DMS153 treated with DMSO at 0.1 percent for 48 hours (cell line): ENCODE data around the gene PLSCR4.

Experiments
- DNase-seq: peaks from one replicate; lab custom pipeline; 2025; ENCODE audit not compliant: unreplicated experiment; lab: John Stamatoyannopoulos, UW

The PLSCR4 gene

DNA sequence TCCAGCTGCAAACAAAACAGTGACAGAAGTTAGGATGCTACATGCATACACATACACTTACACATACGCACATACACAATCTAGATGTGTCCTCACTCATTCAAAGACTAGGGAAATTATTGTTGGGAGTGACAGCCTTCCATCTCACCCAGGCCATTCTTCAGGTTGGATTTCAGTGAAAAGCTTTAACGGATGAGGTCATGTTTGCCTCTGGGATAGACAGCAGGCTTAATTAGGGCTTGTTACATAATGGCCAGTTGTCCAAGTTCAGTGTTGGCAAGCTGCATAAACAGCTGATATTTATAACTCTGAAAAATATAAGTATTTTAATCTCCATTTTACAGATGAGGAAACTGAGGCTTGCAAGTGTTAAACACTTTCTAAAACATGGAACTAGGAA is 54.1 kb downstream of the PLSCR4 start:
- DNase-seq, result no peak

DNA sequence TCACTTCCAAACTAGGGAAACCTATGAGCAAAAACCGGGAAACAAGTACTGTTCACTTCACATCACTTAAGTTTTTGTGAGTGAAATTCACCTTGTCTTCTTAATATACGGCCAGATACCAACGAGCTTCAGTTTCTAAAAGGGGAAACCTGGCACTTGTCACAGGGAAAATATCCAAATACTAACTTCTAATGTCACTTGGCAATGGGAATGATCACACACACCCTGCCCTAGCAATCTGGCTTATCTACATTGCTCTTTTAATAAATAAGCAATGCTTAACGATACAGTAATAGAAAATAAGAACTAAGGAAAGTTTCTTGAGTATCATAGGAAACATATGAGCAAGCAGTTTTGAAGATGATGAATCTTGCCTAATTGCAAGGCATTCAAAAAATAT is 55.3 kb downstream of the PLSCR4 start:
- no peak for DNase-seq

DNA sequence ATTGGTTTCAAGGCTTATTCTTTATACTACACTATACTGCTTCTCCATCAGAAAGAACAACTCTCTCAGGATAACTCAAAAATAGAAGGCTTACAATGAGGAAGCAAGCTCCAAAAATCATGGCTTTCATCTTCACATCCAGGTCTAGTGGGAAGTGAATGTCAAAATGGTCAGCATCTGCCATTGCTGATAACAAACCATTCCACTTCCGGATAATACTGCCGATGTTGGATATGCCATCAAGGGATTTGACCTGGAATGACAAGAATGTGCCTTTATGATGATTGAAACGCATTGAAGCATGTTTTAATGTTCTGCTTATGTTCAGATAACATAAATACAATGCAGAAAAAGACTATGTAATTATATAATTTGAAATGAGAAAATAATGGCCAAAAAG is 55.9 kb downstream of the PLSCR4 start:
- no peak for DNase-seq

DNA sequence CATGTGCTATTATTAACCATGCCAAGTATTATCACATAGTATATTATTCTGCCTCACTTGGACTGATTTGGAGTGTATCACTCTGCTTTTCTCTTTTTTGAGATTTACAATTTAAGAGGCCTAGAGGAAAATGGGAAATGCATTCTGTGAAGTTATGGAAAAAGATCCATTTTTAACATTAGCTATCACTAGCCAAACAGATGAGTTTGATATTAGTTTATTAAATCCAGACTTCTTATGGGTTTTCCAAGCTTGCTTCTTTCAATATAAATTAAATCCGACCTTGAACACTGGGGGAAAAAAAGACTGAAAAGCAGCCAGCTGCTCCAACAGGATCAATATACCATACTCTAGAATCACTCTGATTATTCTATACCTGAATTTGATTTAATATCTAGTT is 59.9 kb downstream of the PLSCR4 start:
- DNase-seq, result no peak

DNA sequence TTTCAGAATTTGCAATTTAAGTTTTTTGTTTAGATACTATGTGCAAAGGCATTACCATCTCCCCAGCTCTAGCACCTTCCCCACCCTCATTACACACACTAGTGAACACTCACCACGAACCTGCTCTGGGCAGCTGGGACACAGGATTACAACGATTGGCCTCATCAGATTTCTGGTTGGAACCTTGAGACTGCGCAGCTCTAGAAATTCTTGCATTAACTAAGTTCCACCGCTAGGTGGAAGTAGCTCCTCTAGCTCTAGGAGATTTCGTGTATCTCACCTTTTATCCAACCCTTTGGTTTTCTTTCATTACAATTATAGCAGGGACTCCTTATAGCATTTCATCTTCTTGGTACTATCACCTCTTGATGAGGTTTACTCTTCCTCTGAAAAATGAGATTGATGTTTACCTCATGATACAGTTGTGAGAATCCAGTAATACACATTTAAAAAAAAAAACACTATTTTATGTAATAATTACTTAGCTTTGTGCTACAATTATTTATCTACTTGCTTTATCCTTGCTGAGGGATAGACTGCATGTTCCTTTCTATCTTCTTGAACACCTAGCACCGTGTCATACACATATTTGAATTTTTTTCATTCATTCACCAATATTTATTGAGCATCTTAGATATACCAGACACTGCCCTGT is 61.3 kb downstream of the PLSCR4 start:
- peak; percentile 42 for DNase-seq

DNA sequence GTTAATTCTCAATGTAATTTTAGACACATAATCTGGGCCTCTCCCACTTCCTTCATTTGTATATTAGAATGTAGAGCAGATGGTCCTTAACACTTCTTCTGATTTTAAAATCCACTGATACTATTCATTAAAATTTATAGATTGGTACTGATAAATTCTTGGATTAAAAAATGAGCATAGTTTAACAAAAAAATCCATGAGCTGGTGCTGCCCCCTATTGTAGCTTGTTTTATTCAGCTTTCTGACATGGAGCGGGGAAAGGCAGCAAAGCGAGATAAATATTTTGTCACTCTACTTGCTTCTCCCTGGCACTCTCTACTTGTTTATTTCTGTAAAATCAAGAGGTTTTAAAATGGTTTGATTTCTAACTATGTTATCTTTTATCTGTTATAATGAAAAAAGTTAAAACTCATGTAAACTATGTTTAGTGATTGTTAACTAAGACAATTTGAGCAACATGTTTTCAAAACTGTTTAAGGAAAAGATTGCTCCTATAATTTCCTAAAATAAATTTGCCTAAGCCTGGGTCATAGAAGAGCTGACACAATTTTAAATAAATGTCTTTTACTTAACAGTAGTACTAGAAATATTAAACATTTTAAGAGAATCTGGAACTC is 63.5 kb downstream of the PLSCR4 start:
- DNase-seq, result peak; percentile 51

DNA sequence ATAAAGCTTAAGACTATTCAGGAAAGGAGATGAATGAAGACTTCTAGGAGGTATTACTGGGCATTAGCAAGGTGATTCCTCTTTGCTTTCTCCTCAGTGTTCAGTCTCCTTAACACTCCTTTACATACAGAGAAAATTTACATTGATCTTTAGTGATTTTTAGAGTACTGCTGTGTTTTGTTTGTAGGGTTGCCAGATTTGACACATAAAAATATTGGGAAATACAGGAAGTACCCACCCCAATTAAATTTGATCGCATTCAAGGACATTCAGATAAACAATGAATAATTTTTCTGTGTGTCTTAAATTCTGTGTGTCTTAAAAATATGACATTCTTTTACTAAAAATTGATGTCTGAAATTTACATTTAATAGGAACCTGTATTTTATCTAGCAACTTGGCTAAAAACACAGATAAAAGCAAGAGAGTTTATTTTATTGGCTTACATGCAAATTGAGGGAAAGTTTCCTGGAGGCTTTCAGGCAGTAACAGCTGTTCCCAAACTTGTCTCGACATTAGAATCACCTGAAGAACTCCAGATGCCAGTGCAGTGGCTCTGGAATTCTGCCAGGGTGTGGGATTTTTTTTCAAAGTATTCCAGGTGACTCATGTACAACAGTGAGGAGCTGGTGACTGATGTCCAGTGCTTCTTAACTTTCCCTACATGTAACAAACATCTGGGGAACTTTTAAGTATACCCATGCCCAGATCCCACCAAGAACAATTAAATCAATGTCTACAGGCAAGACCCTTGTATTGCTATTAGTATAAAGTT is 66.5 kb downstream of the PLSCR4 start:
- DNase-seq, result no peak

DNA sequence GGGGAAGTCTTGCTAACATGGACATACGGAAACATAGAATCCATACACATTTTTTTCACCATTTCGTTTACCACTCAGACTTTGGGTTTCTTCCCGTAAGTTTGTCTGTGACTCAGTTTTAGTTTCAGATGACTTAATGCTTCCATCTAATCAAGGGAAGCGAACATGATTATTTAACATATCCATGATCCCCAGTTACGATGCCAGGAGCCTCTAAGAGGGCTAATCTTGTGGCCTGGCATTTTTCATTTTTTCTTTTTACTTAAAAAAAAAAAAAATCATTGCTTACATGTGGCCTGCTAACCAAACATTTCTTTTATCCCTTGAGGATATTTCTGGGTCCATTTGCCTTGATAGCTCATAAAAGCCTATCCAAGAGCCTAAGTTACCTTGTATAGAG is 69.7 kb downstream of the PLSCR4 start:
- no peak for DNase-seq

DNA sequence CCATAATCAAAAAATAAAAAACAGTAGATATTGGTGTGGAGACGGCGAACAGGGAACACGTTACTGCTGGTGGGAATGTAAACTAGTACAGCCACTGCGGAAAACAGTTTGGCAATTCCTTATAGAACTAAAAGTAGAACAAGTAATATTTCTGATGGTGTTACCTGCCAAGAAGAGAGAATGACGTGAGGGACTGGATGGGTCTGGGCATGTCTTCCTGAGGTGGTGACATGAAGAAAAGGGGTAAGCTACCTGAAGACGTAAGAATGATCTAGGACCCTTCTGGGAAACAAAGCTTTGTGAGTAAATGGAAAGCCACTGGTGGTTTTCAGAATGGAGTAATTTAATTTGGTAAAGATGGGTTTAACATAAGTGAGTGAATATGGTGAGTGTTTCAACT is 70.5 kb downstream of the PLSCR4 start:
- no peak for DNase-seq

DNA sequence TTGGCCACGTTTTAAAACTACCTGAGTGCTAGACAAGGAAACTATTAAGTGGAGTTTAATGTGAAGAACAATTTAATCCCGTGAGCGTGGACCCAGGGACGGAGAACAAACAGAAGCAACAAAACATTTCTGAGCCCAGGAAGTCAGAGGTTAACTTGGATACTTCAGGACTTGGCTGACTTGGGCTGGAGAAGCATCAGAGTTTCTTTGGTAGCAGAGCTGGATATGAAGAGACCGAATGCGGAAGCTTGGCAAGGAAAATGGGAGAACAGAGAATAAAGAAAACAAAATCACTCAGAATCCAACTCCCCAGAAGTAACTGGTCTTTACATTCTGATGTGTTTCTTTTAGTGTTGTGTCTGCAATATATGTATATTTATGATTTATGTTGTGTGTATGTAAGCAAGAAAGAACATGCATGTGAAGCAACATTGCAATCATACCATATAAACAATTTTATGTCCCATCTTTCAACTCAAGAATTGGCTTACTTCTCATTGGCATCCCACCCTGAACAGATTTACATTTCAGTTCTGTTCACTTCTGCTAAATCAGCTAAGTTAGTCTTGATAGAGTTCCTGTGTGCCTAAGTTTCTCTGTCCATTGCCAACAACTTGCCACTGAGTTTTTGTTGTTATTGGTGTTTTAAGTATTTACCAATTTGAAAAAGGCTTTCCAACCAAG is 72.8 kb downstream of the PLSCR4 start:
- DNase-seq, result no peak

DNA sequence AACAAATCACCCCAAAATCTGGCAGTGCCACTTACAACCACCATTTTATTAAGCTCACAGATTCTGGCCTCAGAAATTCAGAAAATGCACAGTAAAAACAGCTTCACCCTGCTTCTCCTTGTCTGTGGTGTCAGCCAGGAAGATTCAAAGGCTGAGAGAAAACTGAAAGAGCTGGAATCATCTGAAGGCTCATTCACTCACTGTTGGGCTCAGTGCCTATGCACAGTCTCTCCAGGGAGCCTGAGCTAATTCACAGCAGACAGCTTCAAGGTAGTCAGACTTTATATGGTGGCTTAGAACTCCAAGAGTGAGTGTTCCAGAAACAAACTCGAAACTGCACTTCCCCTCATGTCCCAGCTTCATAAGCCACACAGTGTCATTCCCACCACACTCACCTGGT is 73.4 kb downstream of the PLSCR4 start:
- DNase-seq, result no peak

DNA sequence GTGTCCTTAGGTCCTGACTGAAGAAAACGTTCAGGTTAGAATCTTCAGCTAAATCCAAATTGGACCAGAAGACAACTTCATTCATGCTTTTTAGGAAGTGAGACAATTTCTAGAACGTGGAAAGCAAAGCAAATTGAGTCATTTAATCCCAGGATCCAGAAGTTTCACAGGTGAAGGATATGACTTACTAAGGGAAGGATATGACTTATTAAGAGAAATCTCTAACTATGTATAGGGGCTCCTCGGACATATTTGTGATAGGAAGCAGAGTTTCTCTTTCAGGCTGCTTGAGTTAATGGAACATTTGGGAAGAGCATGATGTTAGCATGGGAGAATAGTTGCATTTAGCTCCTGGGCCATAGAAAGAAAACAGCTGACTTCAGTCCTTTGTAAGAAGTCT is 73.8 kb downstream of the PLSCR4 start:
- no peak for DNase-seq

DNA sequence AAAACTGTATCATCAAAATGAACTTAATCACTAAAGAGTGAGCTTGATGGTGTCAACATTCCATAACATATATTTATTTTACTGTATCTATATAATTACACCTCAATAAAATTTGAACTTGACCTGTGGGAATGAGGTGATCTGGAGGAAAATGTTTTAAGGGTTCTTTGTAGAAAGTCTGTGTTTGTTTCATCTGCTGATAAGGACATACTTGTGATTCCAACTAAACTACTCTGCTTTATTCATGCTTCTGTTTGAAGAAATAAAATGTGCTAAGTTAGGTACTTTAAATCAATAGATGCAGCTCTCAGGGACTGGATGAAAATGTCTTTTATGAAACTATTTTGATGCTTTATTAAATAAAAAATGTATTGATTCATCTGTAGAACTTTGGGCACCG is 78.3 kb downstream of the PLSCR4 start:
- DNase-seq, result no peak

DNA sequence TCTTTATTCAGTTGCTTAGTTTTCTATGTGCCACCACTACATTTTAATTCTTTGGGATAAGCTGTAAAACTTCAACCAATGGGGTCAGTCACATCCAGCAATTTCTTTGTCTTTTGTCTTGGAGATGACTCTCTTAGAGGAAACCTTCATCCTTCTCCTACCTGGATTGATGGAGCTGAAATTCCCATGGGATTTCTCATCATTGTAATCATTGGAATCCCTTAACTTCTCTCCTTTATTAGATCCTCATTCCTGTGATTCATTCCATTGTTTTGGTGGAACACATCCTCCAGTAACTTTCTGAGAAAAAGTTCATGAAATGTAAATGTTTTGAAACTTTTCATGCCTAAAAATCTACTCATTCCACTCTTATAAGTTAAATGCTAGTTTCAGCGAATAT is 80.3 kb downstream of the PLSCR4 start:
- DNase-seq, result no peak

DNA sequence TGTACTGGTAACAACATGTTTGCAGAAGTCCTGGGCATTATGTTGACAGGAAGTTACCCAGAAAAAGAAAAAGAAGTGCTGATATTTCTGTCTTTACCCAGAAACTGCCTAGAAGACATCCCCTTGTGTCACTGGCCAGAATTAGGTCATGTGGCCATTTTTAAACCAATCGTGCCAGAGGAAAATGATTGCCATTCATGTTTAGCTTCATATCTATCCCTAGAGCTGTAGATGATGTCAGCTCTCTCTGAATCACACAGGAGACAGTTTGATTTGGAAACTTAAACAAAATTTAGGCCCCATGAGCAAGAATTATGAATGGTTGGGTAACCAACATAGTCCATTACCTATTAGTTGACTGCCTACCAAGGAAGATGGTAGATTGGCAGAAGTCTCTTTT is 81.0 kb downstream of the PLSCR4 start:
- no peak for DNase-seq

DNA sequence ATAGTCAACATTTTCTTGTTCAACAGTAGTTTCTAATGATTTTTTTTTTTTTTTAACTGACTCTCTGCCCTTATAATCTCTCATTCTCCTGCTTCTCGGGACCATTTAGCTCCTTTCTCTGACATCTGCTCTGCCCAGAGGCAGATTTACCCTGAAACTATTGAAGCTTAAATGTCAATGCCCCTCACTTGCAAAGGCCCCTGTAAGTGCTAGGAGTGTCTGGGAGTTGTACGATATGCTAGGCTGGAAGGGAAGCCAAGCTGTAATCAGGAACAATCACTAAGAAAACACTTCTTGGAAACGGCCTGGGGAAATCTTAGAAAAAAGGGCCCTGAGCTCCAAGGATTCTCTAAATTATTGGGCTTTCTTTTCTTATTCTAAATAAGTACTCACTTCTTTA is 84.1 kb downstream of the PLSCR4 start:
- DNase-seq, result no peak

DNA sequence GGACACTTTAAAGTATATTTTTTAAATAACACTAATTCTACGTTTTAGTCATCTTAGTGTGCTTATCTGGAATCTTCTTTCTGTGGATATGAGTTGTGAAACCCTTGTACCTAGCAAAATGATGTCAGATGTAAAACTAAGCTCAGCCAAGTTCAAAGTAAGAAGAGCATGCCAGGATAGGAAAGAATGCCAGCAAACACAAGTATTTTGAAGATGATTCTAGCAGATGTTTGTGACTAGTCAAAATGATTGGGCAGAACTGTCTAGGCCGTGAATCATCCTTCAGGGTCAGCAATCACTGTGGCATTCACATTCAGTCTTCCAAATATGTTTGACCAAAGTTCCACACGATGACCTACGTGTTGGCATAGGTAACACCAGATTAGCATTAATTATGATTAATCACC is 84.5 kb downstream of the PLSCR4 start:
- DNase-seq, result no peak

DNA sequence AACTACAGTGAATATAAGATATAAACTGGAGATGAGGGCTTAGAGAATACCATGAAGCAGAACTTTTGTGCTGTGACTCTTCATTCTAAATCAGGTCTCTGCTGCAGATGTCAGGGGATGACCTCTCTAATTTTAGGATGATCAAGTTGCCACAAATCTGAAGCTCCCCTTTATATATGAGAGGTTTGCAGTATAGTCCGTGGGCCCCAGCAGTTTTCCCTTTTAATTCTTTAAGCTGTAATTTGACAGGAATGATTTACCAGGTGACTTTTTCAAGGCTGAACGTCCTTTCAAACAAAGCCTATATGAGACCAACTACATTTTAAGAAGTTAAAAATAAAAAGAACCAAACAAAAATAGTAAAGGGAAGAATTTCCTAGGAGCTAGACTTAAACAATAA is 85.0 kb downstream of the PLSCR4 start:
- DNase-seq, result no peak

DNA sequence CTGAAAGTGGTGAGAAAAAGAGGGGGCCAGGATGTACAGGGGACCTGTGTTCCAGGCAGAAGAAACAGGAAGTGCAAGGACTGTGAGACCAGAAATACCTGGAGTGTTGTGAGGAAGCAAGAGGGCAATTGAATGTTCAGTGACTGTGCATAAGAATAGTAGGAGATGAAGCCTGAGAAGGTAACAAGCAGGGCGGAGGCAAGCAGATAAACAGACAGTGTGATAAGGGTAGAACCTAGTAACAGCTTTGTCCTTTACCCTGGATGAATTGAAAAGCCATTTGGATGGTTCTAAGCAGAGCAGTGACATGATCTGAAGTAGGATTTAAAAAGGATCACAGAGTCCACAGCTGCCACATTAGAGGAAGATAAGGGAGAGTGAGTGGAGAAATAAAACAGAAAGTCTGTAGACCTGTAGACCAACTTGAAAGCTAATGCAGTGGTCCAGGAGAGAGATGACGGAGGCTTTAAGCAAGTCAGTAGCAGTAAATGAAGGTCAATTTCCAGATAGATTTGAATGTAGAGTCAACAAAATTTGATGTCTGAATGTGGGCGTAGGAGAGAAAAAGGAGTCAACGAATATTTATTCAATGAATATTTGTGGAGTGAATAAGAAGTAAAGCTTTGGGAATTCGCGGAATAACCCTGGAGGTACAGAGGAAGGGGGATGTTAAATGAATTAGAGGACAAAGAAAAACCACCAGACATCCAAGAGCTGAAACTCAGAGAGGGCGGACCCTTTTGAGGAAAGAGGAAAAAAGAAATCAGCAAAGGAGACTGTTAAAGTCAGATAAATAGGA is 85.7 kb downstream of the PLSCR4 start:
- no peak for DNase-seq

DNA sequence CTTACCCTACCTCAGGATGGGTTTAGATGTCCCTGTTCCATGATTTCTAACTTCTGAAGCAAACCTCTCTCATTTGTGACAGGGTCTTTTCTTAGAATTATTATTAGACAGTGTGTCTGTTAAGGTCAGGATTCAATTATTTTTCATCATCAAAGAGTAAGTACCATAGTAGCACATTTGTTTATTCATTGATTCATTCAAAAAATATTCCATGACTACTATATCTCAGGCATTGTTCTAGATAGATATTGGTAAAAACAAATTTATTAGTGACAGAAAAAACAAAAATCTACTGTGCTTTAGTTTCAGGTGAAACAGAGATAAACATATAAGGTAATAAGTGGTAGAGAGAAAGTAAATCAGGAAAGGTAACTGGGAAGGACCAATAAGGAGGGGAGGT is 86.4 kb downstream of the PLSCR4 start:
- DNase-seq, result no peak

DNA sequence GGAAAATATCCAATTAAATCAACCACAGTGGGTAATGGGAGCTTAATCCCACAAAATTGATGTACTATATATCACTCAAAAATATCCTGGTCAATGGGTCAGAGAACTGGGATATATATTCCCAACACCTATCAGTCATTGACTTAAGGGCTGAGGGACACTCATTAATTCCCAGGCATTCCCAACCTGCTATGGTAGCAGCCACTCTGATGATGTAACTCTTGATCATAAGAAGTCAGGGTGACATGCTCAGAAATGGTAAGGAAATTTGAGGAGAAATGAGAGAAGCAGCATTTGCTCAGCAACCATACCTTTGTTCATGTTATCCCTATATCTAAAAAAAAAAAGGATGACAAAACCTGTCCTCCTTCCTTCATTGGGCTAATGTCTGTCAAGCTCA is 86.8 kb downstream of the PLSCR4 start:
- DNase-seq, result no peak
